PFSK-1 (cell line): ENCODE data around the gene MUC5AC.

Experiments used
- FOXP2 ChIP-seq: optimal IDR thresholded peaks from 2 replicates; pipeline ENCODE3; 2011; ENCODE audit warnings: borderline replicate concordance, control low read depth, inconsistent platforms; ENCODE audit not compliant: insufficient read depth; ENCODE audit errors: extremely low read length, extremely low read depth
- POLR2AphosphoS5 ChIP-seq: IDR thresholded peaks from 2 replicates; pipeline ENCODE4 v1.6.1; 2012; ENCODE audit warnings: low read depth, mild to moderate bottlenecking, control low read depth, low read length, moderate library complexity
- REST ChIP-seq, 2 experiments: IDR thresholded peaks; 2 replicates each; pipeline versions ENCODE4 v1.6.1 to v1.8.0; 2011 to 2012; ENCODE audit warnings: low read depth in 2 of 2, low read length in 2 of 2, control low read depth in 1 of 2, inconsistent platforms in 1 of 2, mild to moderate bottlenecking in 1 of 2, moderate library complexity in 1 of 2; ENCODE audit not compliant: insufficient read depth in 1 of 2
- SIN3A ChIP-seq: IDR thresholded peaks from 2 replicates; pipeline ENCODE4 v1.6.1; 2012; ENCODE audit warnings: mild to moderate bottlenecking, low read length, moderate library complexity, borderline replicate concordance; ENCODE audit not compliant: insufficient read depth
- TAF1 ChIP-seq: IDR thresholded peaks from 2 replicates; pipeline ENCODE4 v1.6.1; 2012; ENCODE audit warnings: low read length, control low read depth, borderline replicate concordance; ENCODE audit not compliant: insufficient read depth

Gene MUC5AC

GRCh38 chr11:1194231-1194976, 36.7 kb downstream of the MUC5AC start:
- TF ChIP-seq TAF1: no peak
- no peak for TF ChIP-seq SIN3A
- TF ChIP-seq FOXP2: no peak
- no peak for TF ChIP-seq REST (IDR thresholded peaks at IDR 0.05; ENCODE audit: insufficient read depth in 1 of 2, low read depth in 2 of 2, low read length in 2 of 2)
- no peak for TF ChIP-seq POLR2AphosphoS5

- no peak for TF ChIP-seq REST (IDR thresholded peaks at IDR 0.05; ENCODE audit: insufficient read depth in 1 of 2, low read depth in 2 of 2, low read length in 2 of 2)
- no peak for TF ChIP-seq FOXP2
- TF ChIP-seq POLR2AphosphoS5: no peak
- no peak for TF ChIP-seq TAF1
- no peak for TF ChIP-seq SIN3A
Observed at GRCh38 chr11:1194977-1195681, 37.4 kb downstream of the MUC5AC start.

- no peak for TF ChIP-seq REST (IDR thresholded peaks at IDR 0.05; ENCODE audit: insufficient read depth in 1 of 2, low read depth in 2 of 2, low read length in 2 of 2)
- TF ChIP-seq FOXP2: no peak
- no peak for TF ChIP-seq TAF1
- TF ChIP-seq SIN3A: no peak
- no peak for TF ChIP-seq POLR2AphosphoS5
Observed at GRCh38 chr11:1195682-1196515, 38.1 kb downstream of the MUC5AC start.

- TF ChIP-seq POLR2AphosphoS5: no peak
- no peak for TF ChIP-seq SIN3A
- no peak for TF ChIP-seq REST (IDR thresholded peaks at IDR 0.05; ENCODE audit: insufficient read depth in 1 of 2, low read depth in 2 of 2, low read length in 2 of 2)
- TF ChIP-seq TAF1: no peak
- TF ChIP-seq FOXP2: no peak
Observed at GRCh38 chr11:1196516-1197391, 39.0 kb downstream of the MUC5AC start.
